Neural cell (in vitro differentiated cells): Measurements from ENCODE around the gene ADIG.

Experiments
- CTCF ChIP-seq: fragments of 450-650 bp; IDR thresholded peaks from 2 replicates; pipeline ENCODE4 v1.5.1; 2014; ENCODE audit warnings: antibody characterized with exemption, mild to moderate bottlenecking, moderate library complexity; ENCODE audit not compliant: poor library complexity, severe bottlenecking
- EP300 ChIP-seq: fragments of 450-650 bp; conservative IDR thresholded peaks from 2 replicates; pipeline ENCODE4 v1.6.1; 2014; ENCODE audit warnings: antibody characterized with exemption, mild to moderate bottlenecking, moderate library complexity; ENCODE audit not compliant: poor library complexity, severe bottlenecking
- MXI1 ChIP-seq: fragments of 450-650 bp; conservative IDR thresholded peaks from 2 replicates; pipeline ENCODE4 v1.6.1; 2014; ENCODE audit warnings: antibody characterized with exemption, mild to moderate bottlenecking; ENCODE audit not compliant: poor library complexity, severe bottlenecking
- POLR2AphosphoS5 ChIP-seq: IDR thresholded peaks from 2 replicates; pipeline ENCODE4 v1.6.1; 2012
- RAD21 ChIP-seq: fragments of 450-650 bp; conservative IDR thresholded peaks from 2 replicates; pipeline ENCODE4 v1.6.1; 2014; ENCODE audit warnings: antibody characterized with exemption, mild to moderate bottlenecking, moderate library complexity
- REST ChIP-seq: IDR thresholded peaks from 2 replicates; pipeline ENCODE4 v1.6.1; 2012; ENCODE audit warnings: borderline replicate concordance
- TAF1 ChIP-seq: IDR thresholded peaks from 2 replicates; pipeline ENCODE4 v1.6.1; 2012; ENCODE audit warnings: low read depth

- no peak for TF ChIP-seq POLR2AphosphoS5
- TF ChIP-seq EP300: no peak
- no peak for TF ChIP-seq CTCF
- no peak for TF ChIP-seq TAF1
- no peak for TF ChIP-seq RAD21
- no peak for TF ChIP-seq REST
- no peak for TF ChIP-seq MXI1
Measured at GRCh38 chr20:38536310-38536709, 44.7 kb upstream of the ADIG start.
